ENCODE data around the gene IL15RA. TPM values are rescaled to one million over a fixed set of nuclear protein-coding genes. Genes with fewer than 3 reads are reported as not detected.

The IL15RA gene
- total and polyA plus RNA-seq, 7 donors, result 7.9 to 13.1 (median 9.6) TPM

GRCh38 chr10:5971315-5971832 is 6.0 kb downstream of the IL15RA start:
- Histone ChIP-seq H3K27ac (peak overlapping the region; percentile 25), H3K4me1 (peaks cover 7% of the 10 kb centered on the region), H3K27me3 (ENCODE audit: insufficient read depth in 3 of 3, low read length in 2 of 3) (no peaks in the 10 kb centered on the region), H3K4me3 (no peak overlapping the region), H3K9me3 (no peaks in the 10 kb centered on the region), H3K36me3 (ENCODE audit: insufficient read depth in 1 of 2, low read depth in 1 of 2) (no peaks in the 10 kb centered on the region)
- intact Hi-C loops (cut with DNase I), result loop anchor here in 1 of 2 donors (10.0 kb wide), 1 partner anchor 157 kb away; the partner anchor contains the start of gene GDI2
- no peak for TF ChIP-seq CTCF (IDR thresholded peaks at IDR 0.05)
- ATAC-seq (peak in 3 of 4 donors; percentile 30 to 50 (median 37)), DNase-seq (no peak)
- 69 to 86% (median 69%) methylated on average over 8 of the region's 8 CpGs for WGBS, 3 donors

- Histone ChIP-seq H3K4me3 (no peak overlapping the region), H3K9me3 (no peaks in the 10 kb centered on the region), H3K36me3 (ENCODE audit: insufficient read depth in 1 of 2, low read depth in 1 of 2) (peaks cover 0 to 7% of the 10 kb centered on the region in 2 donors), H3K4me1 (peaks cover 5% of the 10 kb centered on the region), H3K27ac (peak overlapping the region; percentile 25), H3K27me3 (ENCODE audit: insufficient read depth in 3 of 3, low read length in 2 of 3) (no peaks in the 10 kb centered on the region)
- DNase-seq, result no peak
- no peak for ATAC-seq
- intact Hi-C loops (cut with DNase I), result loop anchor here in 1 of 2 donors (10.0 kb wide), 1 partner anchor 156 kb away; the partner anchor contains the start of gene GDI2
- TF ChIP-seq CTCF (IDR thresholded peaks at IDR 0.05), result no peak
- 95 to 97% (median 95%) methylated on average over 3 of the region's 3 CpGs for WGBS, 3 donors
These were observed 6.8 kb downstream of the IL15RA start for GRCh38 chr10:5970527-5970926.

- Histone ChIP-seq H3K4me1 (peaks cover under 1% of the 10 kb centered on the region), H3K4me3 (no peak overlapping the region)
- WGBS, 3 donors, result 88 to 96% (median 93%) methylated on average over 2 of the region's 2 CpGs
These were observed 7.3 kb downstream of the IL15RA start for GRCh38 chr10:5970066-5970465.

GRCh38 chr10:5968681-5969453 is 8.5 kb downstream of the IL15RA start:
- Histone ChIP-seq H3K4me1 (no peaks in the 10 kb centered on the region), H3K36me3 (ENCODE audit: insufficient read depth in 1 of 2, low read depth in 1 of 2) (peaks cover 0 to 14% of the 10 kb centered on the region in 2 donors), H3K27me3 (ENCODE audit: insufficient read depth in 3 of 3, low read length in 2 of 3) (no peaks in the 10 kb centered on the region), H3K4me3 (no peak overlapping the region), H3K9me3 (no peaks in the 10 kb centered on the region), H3K27ac (no peak overlapping the region)
- no peak for TF ChIP-seq CTCF (IDR thresholded peaks at IDR 0.05)
- no peak for DNase-seq
- 93 to 96% (median 94%) methylated on average over 9 of the region's 9 CpGs for WGBS, 3 donors
- intact Hi-C loops (cut with DNase I), result no loop called here
- no peak for ATAC-seq

More at GRCh38 chr10:5970066-5970465, 7.3 kb downstream of the IL15RA start:
- no peaks in the 10 kb centered on the region for H3K9me3 ChIP-seq
- no peak for TF ChIP-seq CTCF (IDR thresholded peaks at IDR 0.05)
- no peak for DNase-seq
- no peak overlapping the region for H3K27ac ChIP-seq
- H3K27me3 ChIP-seq (ENCODE audit: insufficient read depth in 3 of 3, low read length in 2 of 3), result no peaks in the 10 kb centered on the region
- H3K36me3 ChIP-seq (ENCODE audit: insufficient read depth in 1 of 2, low read depth in 1 of 2), result peaks cover 0 to 10% of the 10 kb centered on the region in 2 donors
- intact Hi-C loops (cut with DNase I), result loop anchor here in 1 of 2 donors (10.0 kb wide), 1 partner anchor 155 kb away; the partner anchor contains the start of gene GDI2
- ATAC-seq, result no peak
